ENCODE results near the gene TBX19.

DNA sequence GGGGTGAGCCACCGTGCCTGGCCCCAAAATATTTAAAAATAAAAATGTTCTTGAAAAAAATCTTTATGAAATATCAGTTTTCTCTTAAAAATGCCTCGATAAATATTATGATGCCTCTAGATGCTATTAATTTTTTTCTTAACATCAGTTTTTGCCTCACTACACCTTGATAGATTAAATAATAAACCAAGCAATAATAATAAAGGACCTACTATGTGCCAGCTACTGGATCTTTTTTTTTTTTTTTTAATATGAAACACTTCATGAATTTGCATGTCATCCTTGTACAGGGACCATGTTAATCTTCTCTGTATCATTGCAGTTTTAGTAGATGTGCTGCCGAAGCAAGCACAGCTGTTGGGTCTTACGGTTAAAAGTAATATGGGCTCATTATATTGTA is 17.5 kb upstream of the TBX19 start:
- TF ChIP-seq CTCF (IDR thresholded peaks at IDR 0.05; ENCODE audit: poor library complexity) = no peak
- TF ChIP-seq EZH2 (IDR thresholded peaks at IDR 0.05; ENCODE audit: borderline replicate concordance) = no peak

Measured in hepatocyte (in vitro differentiated cells).